GM21528 (cell line): ENCODE measurements around the gene PLA2G2D.
"Not testable (repeated sequence)": the region's sequence is repeated elsewhere in the genome, so short reads cannot be mapped to it uniquely, and the experiment has no call there.

Source experiments
- ATAC-seq: cut with Tn5 transposase; IDR thresholded peaks from one replicate; pipeline ENCODE4 v1.9.1; 2021; ENCODE audit warnings: mild to moderate bottlenecking, moderate library complexity; ENCODE audit not compliant: unreplicated experiment, low FRiP score

PLA2G2D gene

DNA sequence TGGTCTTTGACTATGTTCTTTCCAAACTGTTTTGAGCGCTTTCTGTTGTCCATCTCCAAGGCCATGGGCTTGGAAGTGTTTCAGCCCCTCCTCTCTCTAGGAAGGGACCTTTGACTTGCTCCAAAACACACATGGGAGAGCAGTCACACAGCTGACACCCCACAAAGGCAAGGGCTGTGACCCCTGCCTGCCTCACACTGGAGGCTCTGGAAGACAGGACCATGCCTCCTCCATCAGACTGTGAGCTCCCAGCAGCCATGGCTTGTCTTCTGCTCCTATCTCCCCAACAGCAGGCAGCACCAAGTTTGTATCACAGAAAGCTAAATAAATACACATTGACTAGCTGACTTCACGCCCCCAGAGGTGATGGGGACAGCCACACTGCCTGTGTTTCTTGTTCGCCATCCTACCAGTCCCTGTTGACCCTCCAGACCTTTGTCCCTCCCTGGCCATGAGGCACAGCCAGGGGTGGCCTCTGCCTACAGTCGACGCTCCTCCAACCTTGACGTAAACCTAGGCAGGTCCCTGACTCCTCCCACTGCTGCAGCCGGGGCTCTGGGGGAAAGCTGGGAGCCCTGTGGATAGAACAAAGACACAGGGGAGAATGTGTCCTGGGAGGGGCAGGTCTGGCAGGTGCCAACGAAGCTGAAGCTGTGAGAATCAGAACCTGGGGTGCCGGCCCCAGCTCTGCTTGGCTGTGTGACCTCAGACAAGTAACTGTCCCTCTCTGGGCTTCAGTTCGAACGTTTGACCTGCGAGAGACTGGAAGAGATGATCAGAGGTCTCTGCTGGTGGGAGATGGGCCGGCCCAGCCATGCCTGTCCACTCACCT, 24.6 kb upstream of the PLA2G2D start:
- ATAC-seq = no peak

DNA sequence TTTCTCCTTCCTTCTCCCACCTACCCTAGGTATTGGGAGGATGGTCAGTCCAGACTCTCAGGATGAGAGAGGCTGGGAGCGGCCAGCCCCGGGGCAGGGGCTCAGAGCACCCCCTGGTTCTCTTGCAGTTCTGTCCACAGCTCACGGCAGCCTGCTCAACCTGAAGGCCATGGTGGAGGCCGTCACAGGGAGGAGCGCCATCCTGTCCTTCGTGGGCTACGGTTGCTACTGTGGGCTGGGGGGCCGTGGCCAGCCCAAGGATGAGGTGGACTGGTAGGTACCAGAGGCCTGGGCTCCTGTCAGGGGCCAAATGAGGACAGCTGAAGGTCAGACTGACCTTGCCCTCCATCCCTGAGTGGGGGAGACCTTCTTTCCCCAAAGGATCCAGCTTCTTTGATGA, 24.0 kb upstream of the PLA2G2D start:
- no peak for ATAC-seq

DNA sequence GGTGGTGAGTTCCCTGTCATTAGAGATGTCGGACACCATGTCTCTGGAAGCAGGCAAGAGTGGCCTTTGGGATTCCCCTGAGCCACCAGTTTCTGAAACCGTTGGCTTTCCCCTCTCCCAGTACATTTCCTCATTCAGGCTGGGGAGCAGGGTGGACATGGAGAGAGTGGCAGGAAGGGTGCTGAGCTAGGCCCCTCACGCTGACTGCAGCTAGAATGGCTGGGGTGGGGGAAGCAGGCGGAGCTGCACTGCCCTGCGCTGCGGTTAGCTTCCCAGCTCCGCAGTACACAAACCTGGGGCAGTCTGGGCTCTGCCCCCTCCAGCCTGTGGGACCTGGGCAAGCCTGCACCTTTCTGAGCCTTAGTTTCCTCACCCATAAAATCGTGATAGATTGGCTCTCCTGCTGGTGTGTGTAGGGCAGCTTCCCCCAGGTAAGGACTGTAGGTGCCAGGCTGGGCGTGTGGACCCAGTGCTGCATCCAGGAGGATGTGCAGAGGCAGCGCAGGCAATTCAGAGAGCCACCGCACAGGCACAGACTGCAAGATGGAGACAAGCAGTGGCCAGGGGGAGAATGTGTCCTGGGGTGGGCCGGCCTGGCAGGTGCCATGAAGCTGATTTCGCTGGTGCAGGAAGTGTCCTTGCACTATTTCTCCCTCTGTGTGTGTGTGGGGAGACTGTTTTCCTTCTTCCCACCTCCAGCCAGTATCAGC, 22.8 kb upstream of the PLA2G2D start:
- no peak for ATAC-seq

DNA sequence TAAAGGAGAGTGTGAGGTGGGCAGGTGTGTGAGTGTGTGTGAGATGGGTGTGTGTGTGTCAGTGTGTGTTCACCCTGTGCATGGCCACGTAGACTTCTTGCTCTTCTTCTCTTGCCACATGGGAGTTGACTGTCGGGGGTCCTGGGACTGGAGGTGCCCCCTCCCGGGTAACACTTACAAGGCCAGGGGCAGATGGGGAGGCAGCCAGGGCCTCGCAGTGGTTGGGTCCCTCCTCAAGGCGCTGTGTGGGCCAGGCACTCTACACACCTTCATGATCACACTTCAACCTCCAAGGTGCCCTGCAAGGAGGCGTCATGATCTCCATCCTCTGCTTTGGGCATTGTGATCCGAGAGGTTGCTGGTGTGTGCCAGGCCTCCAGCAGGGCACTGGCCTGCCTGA, 22.1 kb upstream of the PLA2G2D start:
- no peak for ATAC-seq

DNA sequence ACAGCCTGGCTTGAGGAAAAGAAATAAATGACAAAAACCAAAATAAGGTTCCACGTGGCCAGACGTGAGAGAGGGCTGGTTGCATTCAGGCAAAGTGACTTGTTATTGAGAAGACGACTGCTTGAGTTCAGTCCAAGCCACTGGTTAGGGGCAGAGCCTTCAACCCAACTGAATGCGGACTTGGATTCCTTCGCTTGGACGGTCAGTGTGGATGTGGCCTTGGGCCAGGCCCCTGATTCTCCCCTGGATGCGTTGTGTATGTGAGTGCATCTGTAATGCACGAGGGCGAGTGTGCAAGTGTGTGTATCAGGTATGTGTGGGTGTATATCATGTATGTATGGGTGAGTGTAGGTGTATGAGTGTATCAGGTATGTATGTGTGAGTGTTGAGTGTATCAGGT, 21.7 kb upstream of the PLA2G2D start:
- no peak for ATAC-seq

DNA sequence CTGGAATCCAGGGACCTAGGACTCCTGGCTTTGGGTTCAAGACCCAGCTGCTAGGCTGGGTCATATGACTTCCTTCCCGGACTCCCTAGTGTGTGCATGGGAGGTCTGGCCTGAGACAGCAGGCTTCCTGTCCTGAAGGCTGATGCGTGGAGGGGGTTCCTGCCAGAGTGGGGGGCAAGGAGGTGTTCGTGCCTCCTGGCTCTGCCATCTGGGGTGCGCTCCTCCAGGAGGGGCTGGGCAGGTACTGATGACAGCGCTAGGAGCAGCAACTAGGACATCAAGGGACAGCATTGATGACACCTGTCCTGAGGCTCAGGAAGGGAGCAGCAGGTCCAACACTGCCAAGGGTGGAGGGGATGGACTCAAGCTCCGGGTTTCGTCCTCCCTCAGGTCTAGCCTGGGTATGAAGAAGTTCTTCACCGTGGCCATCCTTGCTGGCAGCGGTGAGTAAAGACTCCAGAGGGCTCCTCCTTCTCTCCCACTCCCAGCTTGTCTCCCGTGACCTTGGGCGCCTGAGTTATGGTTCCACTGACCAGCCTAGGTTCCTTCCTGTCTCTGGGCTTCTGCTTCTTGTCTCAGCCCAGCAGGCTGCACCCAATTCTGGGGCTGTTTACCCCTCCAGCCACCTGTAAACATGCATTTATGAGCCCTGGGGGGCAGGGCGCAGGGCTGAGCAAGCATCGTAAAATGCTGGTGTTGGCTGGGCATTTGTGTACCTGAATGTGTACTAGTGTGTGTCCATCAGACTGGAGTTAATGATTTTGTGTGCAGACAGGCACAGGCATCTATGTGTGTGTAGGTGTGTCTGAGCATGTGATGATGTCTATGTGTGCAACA, 20.7 kb upstream of the PLA2G2D start:
- ATAC-seq = no peak

DNA sequence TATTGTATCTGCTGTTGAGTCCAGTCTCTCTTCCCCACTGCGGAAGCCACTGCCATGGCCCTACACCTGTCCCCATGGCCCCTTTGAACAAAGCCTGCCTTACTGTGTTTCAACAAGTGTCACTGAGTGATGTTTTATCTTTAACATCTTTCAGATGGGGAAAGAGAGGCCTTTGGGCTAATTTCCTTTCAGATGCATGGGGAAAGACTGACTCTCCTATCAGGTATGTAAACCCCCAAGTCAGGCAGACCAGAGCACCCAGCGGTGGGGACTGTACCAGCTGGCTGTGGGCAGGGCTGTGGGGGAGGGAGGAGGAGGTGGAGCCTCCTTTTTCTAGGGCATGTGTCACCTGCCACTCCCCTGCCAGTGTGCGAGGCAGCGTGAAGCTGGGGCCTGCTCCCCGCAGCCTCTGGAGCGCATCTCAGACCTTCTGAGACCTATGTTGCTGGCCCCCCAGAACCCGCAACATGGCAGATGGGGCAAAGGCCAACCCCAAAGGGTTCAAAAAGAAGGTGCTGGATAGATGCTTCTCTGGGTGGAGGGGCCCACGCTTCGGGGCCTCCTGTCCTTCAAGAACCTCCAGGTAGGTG, 19.7 kb upstream of the PLA2G2D start, which contains the start of gene PLA2G2F:
TSS of gene PLA2G2F (plus strand) at position 363 of the 590 bp plus-strand sequence. CDS start at position 468, 105 bp downstream.
- ATAC-seq = no peak

DNA sequence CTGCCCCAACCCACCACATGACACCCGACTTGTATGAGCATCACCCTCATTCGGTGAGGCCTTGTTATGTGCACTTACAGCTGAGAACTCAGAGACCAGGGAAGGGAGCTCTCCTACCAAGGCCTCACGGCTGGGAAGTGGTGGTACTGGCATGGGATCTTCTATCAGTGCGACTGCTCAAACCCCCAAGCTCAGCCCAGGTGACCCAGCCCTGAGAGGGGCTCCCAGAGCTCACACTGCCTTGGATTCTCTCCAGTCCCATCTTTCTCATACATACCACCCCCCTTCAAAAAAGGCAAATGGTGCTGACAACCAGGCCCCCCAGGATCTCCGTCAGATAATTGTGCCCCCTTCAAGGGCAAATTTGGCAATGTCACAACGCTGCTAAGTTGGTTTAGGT, 19.0 kb upstream of the PLA2G2D start:
- ATAC-seq = no peak

DNA sequence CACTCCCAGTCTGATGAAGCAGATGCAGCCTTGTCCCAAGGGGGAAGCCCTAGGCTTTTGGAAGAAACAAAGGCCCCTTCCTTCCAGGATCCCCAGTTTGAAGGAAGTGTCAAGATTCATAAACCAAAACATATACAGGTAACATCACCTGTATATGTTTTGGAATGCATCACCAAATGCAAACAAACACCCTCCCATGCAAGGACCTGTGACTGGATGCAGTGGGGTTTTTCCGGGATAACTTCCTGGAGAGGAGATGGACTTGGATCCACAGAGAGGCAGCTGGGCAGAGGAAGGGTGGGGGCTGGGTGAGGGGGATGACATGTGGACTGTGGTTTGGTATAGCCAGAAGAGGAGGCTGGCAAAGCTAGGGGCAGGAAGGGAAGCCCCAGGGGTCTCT, 18.3 kb upstream of the PLA2G2D start:
- no peak for ATAC-seq

DNA sequence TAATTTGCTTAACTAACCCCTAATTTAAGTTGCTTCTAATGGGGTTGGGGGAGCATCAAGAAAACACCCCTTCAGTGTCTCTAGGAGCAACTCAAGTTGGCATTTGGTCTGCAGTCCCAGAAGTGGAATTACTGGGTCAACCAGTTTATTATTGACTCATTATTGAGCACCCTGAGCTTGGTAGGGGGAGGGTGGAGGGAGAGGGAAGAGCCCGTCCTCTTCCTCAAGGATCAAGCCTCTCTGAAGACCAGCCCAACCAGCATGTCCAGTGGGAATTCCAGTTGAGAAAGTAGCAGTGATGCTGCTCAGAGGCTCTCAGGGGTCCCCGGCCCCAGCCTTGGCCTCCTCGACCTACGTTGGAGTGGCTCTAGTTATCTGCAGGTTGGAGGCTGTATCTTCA, 17.7 kb upstream of the PLA2G2D start:
- no peak for ATAC-seq

DNA sequence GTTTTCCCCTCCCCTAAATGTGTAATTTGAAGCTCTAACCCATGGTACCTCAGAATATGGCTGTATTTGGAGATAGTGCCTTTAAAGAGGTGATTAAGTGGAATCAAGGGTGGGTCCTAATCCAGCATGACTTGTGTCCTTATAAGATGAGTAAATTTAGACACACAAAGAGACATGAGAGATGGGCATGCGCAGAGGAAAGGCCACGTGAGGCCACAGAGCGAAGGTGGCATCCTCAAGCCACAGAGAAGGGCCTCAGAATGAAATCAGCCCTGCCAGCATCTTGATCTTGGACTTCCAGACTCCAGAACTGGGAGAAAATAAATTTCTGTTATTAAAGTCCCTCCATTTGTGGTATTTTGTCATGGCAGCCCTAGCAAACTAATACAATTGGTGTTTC, 16.9 kb upstream of the PLA2G2D start:
- no peak for ATAC-seq

DNA sequence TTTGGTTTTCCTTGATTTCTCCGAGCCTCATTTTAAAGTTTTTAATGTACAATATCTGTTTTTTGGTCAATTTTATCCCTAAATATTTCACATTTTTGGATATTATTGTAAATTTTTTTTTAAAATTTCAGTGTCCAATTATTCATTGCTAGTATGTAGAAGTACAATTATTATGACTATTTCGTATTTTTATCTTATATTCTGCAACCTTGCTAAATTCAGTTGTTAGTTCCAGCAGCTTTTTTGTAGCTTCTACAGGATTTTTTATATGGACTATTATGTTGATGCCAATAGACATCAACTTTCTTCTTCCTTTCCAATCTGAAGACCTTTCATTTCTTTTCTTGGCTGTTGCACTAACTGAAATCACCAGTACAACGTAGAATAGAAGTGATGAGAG, 15.7 kb upstream of the PLA2G2D start:
- ATAC-seq = no peak

DNA sequence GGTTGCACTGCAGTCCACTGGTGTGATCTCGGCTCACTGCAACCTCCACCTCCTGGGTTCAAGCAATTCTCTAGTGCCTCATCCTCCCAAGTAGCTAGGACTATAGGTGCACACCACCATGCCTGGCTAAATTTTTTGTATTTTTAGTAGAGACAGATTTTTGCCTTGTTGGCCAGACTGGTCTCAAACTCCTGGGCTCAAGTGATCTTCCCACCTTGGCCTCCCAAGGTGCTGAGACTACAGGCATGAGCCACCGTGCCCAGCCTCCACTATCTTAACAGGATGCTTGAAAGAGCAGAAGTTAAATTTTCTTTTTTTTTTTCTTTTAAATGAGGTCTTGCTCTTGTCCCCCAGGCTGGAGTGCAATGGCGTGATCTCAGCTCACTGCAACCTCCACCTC, 11.2 kb upstream of the PLA2G2D start:
- ATAC-seq = not testable (repeated sequence)

DNA sequence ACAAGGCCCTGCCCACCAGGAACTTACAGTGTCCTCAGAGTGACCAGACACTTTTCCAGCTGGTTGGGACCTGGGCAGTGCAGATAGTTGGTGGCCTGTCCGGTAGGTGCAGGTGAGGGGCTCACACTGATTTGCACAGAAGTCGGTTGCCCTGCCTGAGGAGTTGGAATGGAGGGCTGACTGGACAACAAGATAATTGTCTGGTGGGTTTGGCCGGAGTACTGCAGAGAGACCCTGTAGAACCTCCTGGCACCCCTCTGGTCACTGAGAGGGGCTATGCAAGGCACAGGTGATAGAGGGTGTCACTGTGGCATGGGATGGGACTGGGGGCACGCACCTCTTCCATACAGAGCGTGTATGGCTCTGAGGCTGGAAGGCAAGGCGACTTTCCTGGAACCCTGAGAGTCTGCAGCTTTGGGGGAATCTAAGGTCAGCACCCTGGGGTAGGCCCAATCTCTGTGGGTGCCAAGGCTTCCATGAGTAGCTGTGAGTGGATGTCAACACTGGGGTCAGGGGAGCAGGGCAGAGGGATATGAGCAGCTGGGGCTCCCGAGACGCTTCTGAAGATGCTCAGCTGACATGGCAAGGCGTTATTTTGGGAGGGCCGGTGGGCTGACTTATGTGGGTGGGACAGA, 7.6 kb upstream of the PLA2G2D start:
- ATAC-seq = no peak

DNA sequence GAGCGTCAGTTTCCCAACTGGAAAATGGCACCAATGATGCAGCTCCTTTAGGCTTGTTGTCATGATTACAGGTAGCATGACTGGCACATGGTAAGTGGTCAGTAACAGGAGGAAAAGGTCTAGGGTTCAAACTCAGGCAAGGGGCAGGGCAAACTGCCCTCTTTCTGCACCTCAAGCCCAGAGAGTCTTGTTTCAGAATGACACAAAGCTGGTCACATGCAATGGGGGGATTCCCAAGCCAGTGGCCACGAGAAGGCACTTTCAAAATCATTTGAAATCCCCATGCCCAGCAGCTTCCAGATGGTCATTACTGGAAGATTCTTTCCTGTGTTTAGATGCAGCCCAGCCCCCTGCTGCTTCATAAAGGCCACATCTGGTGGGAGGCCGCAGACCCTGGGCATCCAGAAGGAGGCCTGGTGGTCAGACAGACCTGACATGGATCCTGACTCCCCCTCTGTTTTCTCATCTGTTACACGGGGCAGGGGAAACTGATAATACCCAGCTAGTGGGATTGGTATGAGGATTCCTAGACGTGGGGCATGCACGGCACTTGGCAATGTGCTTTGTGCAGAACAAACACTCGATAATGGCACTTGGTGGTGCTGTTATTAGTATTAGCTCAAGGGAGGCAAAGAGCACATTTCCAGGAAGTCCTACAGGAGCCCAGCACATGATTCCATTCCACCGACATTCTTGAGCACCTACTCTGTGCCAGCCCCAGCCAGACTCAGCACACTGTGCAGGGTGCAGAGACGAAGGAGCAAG, 6.9 kb upstream of the PLA2G2D start:
- no peak for ATAC-seq

DNA sequence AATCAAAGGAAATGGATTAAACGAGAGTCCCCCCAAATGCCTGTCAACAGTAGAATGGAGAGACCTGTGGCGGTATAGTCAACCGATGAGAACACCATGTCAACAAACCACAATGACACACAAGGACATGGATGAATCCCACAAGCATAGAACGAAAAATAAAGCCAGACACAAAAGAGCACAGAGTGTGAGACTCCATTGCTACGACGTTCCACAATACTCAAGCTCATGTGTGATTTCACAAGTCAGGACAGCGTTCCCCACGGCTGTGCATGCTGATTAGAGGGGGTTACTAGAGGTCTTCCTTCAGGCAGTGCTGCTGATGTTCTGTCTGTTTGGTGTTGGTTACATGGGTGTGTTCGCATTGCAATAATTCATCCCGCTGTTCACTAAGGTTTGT, 5.8 kb upstream of the PLA2G2D start:
- no peak for ATAC-seq

DNA sequence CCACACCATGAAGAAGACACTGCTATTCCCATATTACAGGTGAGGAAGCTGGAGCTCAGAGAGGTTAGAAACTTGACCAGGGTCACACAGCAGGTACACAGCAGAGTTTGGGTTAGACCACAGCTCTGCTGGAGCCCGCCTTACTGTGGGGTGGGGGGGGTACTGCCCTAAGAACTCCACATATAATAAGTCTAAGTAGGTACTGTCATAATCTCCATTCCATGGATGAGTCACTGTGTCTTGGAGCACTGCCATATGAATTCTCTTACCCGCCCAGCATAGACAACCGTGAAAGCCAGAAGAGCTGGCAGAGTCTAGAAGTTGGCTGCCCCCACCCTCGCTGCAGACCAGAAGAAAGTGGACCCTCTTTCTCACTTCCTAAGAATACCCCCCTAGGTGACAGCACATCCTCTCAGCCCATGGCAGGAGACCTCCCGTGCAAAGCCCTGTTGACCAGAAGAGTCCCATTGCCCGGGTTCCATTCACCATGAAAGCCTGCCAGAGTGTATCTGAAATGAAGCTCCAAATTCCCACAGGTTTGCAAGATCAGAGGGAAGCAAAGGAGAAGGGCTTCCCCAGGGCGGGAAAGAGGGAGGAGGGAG, 5.2 kb upstream of the PLA2G2D start:
- ATAC-seq = no peak

DNA sequence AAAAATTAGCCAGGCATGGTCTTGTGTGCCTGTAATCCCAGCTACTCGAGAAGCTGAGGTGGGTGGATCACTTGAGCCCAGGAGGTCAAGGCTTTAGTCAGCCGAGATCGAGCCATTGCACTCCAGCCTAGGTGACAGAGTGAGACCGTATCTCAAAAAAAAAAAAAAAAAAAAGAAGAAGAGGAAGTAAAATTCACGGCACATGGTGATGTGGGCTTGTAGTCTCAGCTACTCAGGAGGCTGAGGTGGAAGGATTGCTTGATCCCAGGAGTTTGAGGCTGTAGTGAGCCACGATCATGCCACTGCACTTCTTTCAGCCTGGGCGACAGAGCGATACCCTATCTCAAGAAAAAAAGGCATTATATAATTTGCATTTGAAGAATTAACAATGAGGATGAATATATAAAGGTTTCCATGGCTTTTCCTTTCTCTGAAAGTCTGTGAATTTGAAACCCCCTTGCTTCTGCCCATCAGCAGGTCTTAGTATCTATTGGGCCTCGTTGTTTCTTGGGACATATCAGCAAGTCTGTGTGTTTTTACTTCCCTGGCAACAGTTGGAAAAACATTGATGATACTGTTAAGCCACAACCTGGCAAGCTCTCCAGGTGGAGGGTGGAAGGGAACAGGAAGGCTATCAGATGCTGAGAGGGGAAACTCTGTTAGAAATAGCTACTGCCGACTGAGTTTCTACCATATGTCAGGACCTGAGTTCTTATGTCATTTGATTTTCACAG, 4.6 kb upstream of the PLA2G2D start:
- ATAC-seq = no peak
